HG03159 (cell line): Measurements from ENCODE around the gene POU2F1.
"Not testable (repeated sequence)": the region's sequence is repeated elsewhere in the genome, so short reads cannot be mapped to it uniquely, and the experiment has no call there.

Source experiments
- ATAC-seq: cut with Tn5 transposase; IDR thresholded peaks from one replicate; pipeline ENCODE4 v1.9.1; 2021; ENCODE audit warnings: mild to moderate bottlenecking, moderate library complexity; ENCODE audit not compliant: unreplicated experiment

The POU2F1 gene

DNA sequence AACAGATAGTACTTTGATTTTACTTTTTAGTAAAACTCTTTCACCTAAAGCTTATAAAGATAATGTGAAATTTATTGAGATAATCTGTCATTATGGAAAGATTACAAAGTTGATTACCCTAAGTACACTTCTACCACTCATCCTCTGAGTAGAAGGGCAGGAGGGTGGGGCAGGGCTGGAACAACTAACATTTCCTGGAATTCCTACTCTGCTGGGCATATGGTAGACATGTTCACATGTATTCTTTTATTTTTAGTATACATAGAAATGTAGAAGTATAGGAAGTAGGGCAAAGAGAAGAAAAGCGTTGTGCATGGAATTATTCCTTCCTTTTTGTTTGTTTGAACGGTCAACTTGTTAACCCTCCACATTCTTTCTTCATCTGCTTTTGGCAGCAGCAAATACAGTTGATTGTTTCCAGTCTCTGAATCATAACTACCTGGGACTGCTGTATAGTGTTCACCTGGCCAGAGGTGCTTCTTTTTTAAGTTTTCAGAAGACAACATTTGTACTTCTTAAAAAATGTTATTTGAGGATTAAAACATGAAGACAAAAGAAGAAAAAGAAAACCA is 85.1 kb downstream of the POU2F1 start:
- no peak for ATAC-seq

DNA sequence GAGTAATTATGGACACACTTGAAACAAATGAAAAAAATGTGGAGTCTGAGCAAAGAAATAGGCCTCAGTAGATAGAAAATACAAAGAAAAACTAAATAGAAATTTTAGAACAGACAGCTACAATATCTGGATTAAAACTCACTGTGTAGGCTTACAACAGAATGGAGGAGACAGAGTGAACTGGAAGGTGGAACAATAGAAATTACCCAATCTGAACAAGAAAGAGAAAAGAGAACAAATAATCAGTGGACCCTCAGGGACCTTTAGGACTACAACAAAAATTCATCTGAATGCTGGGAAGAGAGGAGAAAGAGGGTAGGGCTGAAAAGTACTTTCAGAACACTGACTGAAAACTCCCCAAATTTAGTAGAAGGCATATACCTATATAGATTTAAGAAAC is 90.0 kb downstream of the POU2F1 start:
- no peak for ATAC-seq

DNA sequence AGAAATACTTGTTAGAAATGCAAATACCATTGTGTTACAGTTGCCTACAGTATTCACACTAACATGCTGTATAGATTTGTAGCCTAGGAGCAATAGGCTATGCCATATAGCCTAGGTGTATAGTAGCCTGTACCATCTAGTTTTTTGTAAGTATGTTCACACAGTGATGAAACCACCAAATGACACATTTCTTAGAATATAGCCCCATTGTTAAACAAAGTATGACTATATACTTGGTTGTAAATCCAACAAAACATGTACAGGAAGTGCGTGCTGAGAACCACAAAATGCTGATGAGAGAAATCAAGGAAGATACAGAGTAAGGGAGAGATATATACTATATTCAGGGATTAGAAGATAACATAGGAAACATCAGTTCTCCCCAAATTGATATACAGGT is 92.2 kb downstream of the POU2F1 start:
- no peak for ATAC-seq

DNA sequence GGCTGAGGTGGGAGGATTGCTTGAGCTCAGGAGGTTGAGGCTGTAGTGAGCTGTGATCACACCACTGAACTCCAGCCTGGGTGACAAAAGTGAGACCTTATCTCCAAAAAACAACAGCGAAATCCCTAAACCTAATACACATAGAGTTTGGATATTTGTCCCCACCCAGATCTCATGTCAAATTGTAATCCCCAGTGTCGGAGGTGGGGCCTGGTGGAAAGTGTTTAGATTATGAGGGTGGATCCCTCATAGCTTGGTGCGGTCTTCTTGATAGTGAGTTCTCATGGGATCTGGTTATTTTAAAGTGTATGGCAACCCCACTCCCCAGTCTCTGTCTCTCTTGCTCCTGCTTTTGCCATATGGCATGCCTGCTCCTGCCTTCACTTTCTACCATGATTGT is 94.0 kb downstream of the POU2F1 start:
- ATAC-seq: no peak

DNA sequence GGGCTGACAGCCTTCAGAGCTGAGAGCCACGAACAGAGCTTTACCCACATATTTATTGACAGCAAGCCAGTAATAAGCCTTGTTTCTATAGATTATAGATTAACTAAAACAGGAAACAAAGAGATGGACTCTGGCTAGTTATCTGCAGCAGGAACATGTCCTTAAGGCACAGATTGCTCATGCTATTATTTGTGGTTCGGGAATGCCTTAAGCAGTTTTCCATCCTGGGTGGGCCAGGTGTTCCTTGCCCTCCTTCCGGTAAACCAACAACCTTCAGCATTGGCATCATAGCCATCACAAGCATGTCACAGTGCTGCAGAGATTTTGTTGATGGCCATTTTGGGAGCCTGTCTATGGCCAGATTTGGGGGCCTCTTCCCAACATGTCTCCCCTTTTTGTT is 96.8 kb downstream of the POU2F1 start:
- ATAC-seq: no peak

GRCh38 chr1:167319206-167319605 is 98.5 kb downstream of the POU2F1 start:
- ATAC-seq: not testable (repeated sequence)

GRCh38 chr1:167322483-167322882 is 101.8 kb downstream of the POU2F1 start:
- ATAC-seq: no peak

GRCh38 chr1:167325151-167325550 is 104.5 kb downstream of the POU2F1 start:
- ATAC-seq: no peak

DNA sequence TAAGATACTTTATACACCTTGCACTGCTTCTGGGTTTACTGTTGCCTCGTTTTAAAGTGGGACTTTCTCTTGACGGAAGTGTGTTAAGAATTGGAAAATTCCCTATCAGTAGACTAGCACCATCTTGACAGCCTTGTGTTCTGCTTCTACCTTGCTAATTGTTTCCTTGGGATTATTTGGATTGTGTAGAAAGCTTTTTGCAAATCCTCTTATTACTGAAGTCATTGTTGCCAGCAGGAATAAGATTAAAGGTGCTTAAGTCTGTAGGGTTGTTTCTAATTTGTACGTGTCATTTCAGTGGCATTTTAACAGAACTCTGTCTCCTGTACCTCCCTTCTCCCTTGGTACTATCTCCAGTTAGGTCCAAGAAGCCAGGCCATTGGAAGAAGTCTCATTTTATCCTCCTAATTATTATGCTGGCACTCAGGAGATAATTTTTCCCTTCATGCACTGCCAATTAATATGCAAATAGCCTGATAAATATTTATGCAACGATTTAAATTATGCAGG is 107.7 kb downstream of the POU2F1 start:
- no peak for ATAC-seq

- ATAC-seq: peak; percentile 68
Observed at GRCh38 chr1:167328816-167329483, 108.3 kb downstream of the POU2F1 start.

DNA sequence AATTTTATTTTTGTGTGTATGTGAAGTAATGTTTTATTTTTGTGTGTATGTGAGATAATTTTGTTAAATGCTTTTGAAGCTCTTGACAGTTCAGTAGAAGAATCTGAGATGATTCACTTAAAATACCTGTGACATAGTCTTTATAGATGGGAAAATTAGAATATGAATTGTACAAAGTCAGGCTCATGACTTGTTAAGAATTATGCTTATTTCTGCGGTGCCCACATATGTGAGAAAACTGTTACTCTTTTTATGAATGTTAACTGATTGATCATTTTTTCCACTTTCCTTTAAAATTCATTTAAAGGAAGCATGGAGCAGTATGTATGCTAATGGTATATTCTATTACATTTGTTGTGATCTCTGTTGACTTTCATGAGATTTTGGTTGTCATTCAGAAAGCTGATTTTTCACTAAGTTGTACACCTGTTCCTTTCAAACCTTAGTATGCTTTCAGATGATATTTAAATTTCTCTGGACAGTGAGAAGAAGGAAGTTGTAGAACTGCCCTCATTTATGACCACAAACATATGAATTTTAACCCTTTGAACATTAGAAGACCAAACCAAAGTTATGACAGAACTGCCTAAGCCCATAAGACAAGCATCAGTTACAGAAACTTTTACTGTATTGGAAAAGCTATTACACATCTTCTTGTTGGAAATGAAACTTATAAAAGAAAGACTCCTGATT is 110.1 kb downstream of the POU2F1 start:
- peak; percentile 41 for ATAC-seq

DNA sequence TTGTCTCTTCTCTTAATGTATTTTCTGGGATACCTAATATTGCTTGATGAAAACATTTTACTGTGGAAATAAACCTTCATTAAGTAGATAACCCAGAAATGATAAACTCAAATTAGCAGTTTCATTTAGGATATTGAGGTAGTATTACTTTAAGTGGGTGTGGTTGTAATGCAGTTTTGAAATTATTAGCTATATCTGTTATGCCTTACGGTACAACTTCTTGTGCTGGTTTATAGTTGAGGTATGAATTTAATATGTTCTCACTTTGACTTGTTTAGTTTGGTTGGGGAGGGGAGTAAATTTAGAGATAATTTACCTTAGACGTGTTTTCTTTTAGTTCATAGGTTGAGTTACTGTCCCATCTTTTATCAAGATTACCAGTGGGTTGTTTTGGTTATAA is 111.0 kb downstream of the POU2F1 start:
- no peak for ATAC-seq

GRCh38 chr1:167332503-167332902 is 111.8 kb downstream of the POU2F1 start:
- ATAC-seq: no peak

GRCh38 chr1:167333124-167333523 is 112.4 kb downstream of the POU2F1 start:
- no peak for ATAC-seq

- no peak for ATAC-seq
Observed at GRCh38 chr1:167333703-167334102, 113.0 kb downstream of the POU2F1 start.

DNA sequence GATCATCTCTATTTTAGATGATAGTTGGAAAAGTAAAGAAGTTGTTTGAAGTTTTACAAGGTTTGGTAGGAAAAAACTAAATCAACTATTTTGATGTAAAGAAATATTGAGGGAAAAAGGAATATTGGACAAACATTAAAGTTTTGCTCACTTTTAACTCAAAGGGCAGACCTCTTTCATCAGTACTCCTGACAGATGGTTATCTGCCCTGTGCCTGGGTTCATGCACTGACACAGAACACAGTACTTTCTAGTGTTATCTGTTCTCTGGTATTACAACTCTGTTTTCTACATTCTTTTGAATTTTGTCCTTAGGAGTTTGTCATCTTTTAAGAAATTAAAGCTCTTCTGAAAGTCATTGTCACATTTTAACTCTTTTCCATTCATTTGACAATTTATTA is 118.7 kb downstream of the POU2F1 start:
- no peak for ATAC-seq

DNA sequence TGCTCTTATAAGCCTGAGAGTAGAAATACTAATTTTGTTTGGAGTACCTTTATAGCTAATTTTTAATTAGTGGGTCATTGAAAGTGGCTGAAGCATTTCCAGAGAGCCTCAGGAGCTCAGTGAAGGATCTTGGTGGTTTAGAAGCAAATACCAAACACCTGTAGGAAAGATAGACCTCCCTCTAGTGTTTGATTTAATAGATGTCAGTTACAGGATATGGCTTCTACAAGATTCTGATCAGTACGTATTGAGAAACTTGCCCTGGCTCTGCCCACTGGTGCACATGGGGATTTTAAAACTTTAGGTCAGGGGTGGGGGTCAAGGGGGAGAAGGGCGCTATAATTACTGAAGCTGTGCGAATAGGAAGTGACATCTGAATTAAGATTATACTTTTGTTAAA is 122.2 kb downstream of the POU2F1 start:
- peak; percentile 65 for ATAC-seq

DNA sequence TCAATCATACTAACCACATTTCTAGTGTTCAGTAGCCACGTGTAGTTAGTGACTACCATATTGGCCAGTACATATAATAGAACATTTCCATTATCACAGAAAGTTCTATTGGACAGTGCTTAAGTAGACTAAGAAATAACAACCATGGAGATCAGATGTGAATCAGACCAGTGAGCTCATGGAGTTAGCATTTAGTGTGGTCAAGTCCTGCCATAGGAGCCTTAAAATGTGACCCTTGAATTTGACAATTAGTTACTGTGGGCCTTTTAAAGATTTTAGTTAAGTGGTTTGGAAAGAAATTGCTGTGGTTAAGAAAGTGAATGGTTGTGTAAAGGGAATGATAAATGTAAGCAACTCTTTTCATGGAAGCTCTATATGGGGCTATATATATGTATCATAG is 123.4 kb downstream of the POU2F1 start:
- ATAC-seq: no peak

GRCh38 chr1:167344615-167345385 is 124.1 kb downstream of the POU2F1 start:
- no peak for ATAC-seq

- ATAC-seq: no peak
Observed at GRCh38 chr1:167345386-167345733, 124.7 kb downstream of the POU2F1 start.

- ATAC-seq: no peak
Observed at GRCh38 chr1:167357305-167357704, 136.6 kb downstream of the POU2F1 start.

DNA sequence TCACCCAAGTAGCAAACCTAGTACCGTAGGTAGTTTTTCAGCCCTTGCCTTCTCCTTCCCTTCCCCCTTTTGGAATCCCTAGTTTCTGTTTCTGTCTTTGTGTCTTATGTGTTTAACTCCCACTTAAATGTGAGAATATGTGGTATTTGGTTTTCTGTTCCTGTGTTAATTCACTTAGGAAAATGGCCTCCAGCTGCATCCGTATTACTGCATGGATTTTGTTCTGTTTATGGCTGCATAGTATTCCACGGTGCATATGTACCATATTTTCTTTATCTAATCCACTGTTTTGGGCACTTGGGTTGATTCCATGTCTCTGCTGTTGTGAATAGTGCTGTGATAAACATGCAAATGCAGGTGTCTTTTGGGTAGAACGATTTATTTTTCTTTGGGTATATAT is 138.6 kb downstream of the POU2F1 start:
- no peak for ATAC-seq
